K562 (cell line): ENCODE data around the gene ZSCAN12. TPM values are rescaled to one million over a fixed set of nuclear protein-coding genes. Genes with fewer than 3 reads are reported as not detected.
A peak's percentile ranks its signal among the peaks of the same experiment; 100 is the strongest.

Experiments
- CREB1 ChIP-seq, 2 experiments: sonication (generic) in 1 of 2; formaldehyde crosslinking in 1 of 2; IDR thresholded peaks; 2 replicates each; pipeline versions ENCODE4 v1.6.1 to v1.8.0; 2012 to 2022; ENCODE audit warnings: inconsistent platforms in 1 of 2, mild to moderate bottlenecking in 1 of 2, missing genetic modification reagents in 1 of 2, moderate library complexity in 1 of 2
- ELF2 ChIP-seq: fragments of 250-450 bp; sonication (Bioruptor Pico); IDR thresholded peaks from 2 replicates; pipeline ENCODE4 v1.5.0; 2021; ENCODE audit warnings: mild to moderate bottlenecking
- HMG20A ChIP-seq: fragments of 450-650 bp; formaldehyde crosslinking; conservative IDR thresholded peaks from 2 replicates; pipeline ENCODE4 v1.4.0; 2020; ENCODE audit warnings: mild to moderate bottlenecking, mixed read lengths
- ILK ChIP-seq: fragments of 450-650 bp; IDR thresholded peaks from 2 replicates; pipeline ENCODE4 v1.6.1; 2016; ENCODE audit warnings: missing genetic modification characterization, low read depth, mild to moderate bottlenecking, missing compliant biosample characterization, moderate library complexity, borderline replicate concordance
- POLR2H ChIP-seq: IDR thresholded peaks from 2 replicates; pipeline ENCODE4 v1.6.1; 2016; ENCODE audit warnings: missing genetic modification characterization, low read depth, mild to moderate bottlenecking, control low read depth, missing compliant biosample characterization, moderate library complexity
- PPARD ChIP-seq: fragments of 250-450 bp; sonication (Bioruptor Pico); IDR thresholded peaks from 2 replicates; pipeline ENCODE4 v1.8.0; 2022; ENCODE audit warnings: inconsistent platforms, mild to moderate bottlenecking, moderate library complexity
- RBM15 ChIP-seq: fragments of 200-400 bp; formaldehyde crosslinking; IDR thresholded peaks from 2 replicates; pipeline ENCODE4 v1.6.1; 2018; ENCODE audit warnings: mild to moderate bottlenecking, low read length, moderate library complexity; ENCODE audit not compliant: insufficient read depth
- SMARCA5 ChIP-seq: fragments of 450-650 bp; IDR thresholded peaks from 2 replicates; pipeline ENCODE4 v1.6.1; 2016
- STAT6 ChIP-seq: sonication (generic); formaldehyde crosslinking; IDR thresholded peaks from 2 replicates; pipeline ENCODE4 v1.8.1; 2023; ENCODE audit warnings: mild to moderate bottlenecking, missing genetic modification reagents
- ZBTB12 ChIP-seq: fragments of 250-450 bp; sonication (Bioruptor Pico); IDR thresholded peaks from 2 replicates; pipeline ENCODE4 v1.4.0; 2020
- ZNF316 ChIP-seq: fragments of 450-650 bp; IDR thresholded peaks from 2 replicates; pipeline ENCODE4 v1.6.1; 2016
- ZNF407 ChIP-seq: fragments of 450-650 bp; IDR thresholded peaks from 2 replicates; pipeline ENCODE4 v1.6.1; 2016; ENCODE audit warnings: low read depth
- ZNF76 ChIP-seq: fragments of 250-450 bp; sonication (Bioruptor Pico); IDR thresholded peaks from 2 replicates; pipeline ENCODE4 v1.4.0; 2020; ENCODE audit warnings: mild to moderate bottlenecking, moderate library complexity, borderline replicate concordance
- ZNF766 ChIP-seq: fragments of 200-800 bp; sonication (Bioruptor generic); conservative IDR thresholded peaks from 2 replicates; pipeline ENCODE4 v1.6.1; 2016; ENCODE audit warnings: missing genetic modification characterization, missing compliant biosample characterization
- ZZZ3 ChIP-seq: fragments of 450-650 bp; IDR thresholded peaks from 2 replicates; pipeline ENCODE4 v1.6.1; 2016; ENCODE audit warnings: antibody characterized with exemption, mild to moderate bottlenecking, moderate library complexity
- polyA plus RNA-seq, 8 experiments: library from polyadenylated mRNA; depleted of rRNA in 4 of 8; stranded (reverse) in 5 of 8; unstranded in 3 of 8; fragments of >200 nt; fragmentation: Nextera tagmentation in 2 of 8; fragmentation: Illumina TruSeq in 1 of 8; extraction: Ambion mirVana in 2 of 8; extraction: Trizol in 1 of 8; gene quantifications; 2 replicates each; pipeline versions ENCODE4 v1.2.1 to v1.2.3, GENCODE V29; 2011 to 2014; ENCODE audit warnings: inconsistent platforms in 1 of 8, missing spikeins in 1 of 8
- total RNA-seq, 7 experiments: library from RNA; depleted of rRNA in 6 of 7; stranded (reverse); fragments of >200 nt in 6 of 7; fragmentation: Illumina TruSeq in 2 of 7; extraction: Trizol in 2 of 7; gene quantifications; 2 replicates each; pipeline versions ENCODE4 v1.2.1 to v1.2.3, GENCODE V29; 2011 to 2021; ENCODE audit warnings: low replicate concordance in 1 of 7

Gene ZSCAN12
- total and polyA plus RNA-seq, 9 of the 15 experiments (the other 6 are each of a cell fraction or from before 2014, with no cell fraction given) = 2.5 to 19.6 (median 12.5) TPM

GRCh38 chr6:28357036-28357435 lies 42.5 kb downstream of the ZSCAN12 start (continued):
- TF ChIP-seq ZNF316 = peak; percentile 93
- TF ChIP-seq ELF2 = no peak
- no peak for TF ChIP-seq ZNF76
- no peak for TF ChIP-seq POLR2H (tag)
- no peak for TF ChIP-seq SMARCA5
- no peak for TF ChIP-seq RBM15
- peak; percentile 22; the same call in 1 of the 2 replicates for TF ChIP-seq ZBTB12
- no peak for TF ChIP-seq ZZZ3
- TF ChIP-seq HMG20A = no peak
- no peak for TF ChIP-seq STAT6
- no peak for TF ChIP-seq CREB1 (IDR thresholded peaks at IDR 0.05)
- no peak for TF ChIP-seq CREB1 (CRISPR knock-in tag; IDR thresholded peaks at IDR 0.05)
- no peak for TF ChIP-seq ZNF407
- no peak for TF ChIP-seq ILK (tag)
- TF ChIP-seq PPARD = no peak
- TF ChIP-seq ZNF766 (CRISPR knock-in tag) = no peak
